RWPE2 (cell line): ENCODE data around the gene KCNC1.

ENCODE experiments used
- ATAC-seq: fragments of 200-7000 bp; cut with Tn5 transposase; 3 replicates; pipeline ENCODE4 v1.9.1; 2021; ENCODE audit warnings: low read depth
- DNase-seq: peaks from one replicate; pipeline ENCODE4 v3.0.0-alpha.2; 2020; ENCODE audit warnings: low spot score
- H3K27ac ChIP-seq: fragments of 450-650 bp; 2 replicates; pipeline ENCODE4 v1.5.1; 2017; ENCODE audit warnings: mild to moderate bottlenecking; ENCODE audit not compliant: poor library complexity, severe bottlenecking
- H3K27me3 ChIP-seq: fragments of 250-450 bp; sonication (Bioruptor Pico); 2 replicates; pipeline ENCODE4 v1.5.1; 2021; ENCODE audit warnings: mild to moderate bottlenecking, moderate library complexity; ENCODE audit not compliant: insufficient read depth, poor library complexity, severe bottlenecking
- H3K36me3 ChIP-seq: fragments of 250-450 bp; sonication (Bioruptor Pico); 2 replicates; pipeline ENCODE4 v1.5.1; 2020; ENCODE audit warnings: low read depth, mild to moderate bottlenecking, moderate library complexity
- H3K4me1 ChIP-seq: fragments of 250-450 bp; sonication (Bioruptor Pico); 2 replicates; pipeline ENCODE4 v1.5.1; 2021; ENCODE audit warnings: mild to moderate bottlenecking, moderate library complexity; ENCODE audit not compliant: insufficient read depth, poor library complexity, severe bottlenecking
- H3K4me3 ChIP-seq: fragments of 250-450 bp; sonication (Bioruptor Pico); 2 replicates; pipeline ENCODE4 v1.5.1; 2021; ENCODE audit warnings: mild to moderate bottlenecking, moderate library complexity; ENCODE audit not compliant: severe bottlenecking
- H3K9me3 ChIP-seq: fragments of 250-450 bp; sonication (Bioruptor Pico); 2 replicates; pipeline ENCODE4 v1.5.1; 2021; ENCODE audit warnings: mild to moderate bottlenecking, moderate library complexity; ENCODE audit not compliant: severe bottlenecking
- CTCF ChIP-seq: fragments of 450-650 bp; IDR thresholded peaks from one replicate; pipeline ENCODE4 v1.5.1; 2017; ENCODE audit warnings: mild to moderate bottlenecking, moderate library complexity; ENCODE audit not compliant: poor library complexity, severe bottlenecking

KCNC1 gene

DNA sequence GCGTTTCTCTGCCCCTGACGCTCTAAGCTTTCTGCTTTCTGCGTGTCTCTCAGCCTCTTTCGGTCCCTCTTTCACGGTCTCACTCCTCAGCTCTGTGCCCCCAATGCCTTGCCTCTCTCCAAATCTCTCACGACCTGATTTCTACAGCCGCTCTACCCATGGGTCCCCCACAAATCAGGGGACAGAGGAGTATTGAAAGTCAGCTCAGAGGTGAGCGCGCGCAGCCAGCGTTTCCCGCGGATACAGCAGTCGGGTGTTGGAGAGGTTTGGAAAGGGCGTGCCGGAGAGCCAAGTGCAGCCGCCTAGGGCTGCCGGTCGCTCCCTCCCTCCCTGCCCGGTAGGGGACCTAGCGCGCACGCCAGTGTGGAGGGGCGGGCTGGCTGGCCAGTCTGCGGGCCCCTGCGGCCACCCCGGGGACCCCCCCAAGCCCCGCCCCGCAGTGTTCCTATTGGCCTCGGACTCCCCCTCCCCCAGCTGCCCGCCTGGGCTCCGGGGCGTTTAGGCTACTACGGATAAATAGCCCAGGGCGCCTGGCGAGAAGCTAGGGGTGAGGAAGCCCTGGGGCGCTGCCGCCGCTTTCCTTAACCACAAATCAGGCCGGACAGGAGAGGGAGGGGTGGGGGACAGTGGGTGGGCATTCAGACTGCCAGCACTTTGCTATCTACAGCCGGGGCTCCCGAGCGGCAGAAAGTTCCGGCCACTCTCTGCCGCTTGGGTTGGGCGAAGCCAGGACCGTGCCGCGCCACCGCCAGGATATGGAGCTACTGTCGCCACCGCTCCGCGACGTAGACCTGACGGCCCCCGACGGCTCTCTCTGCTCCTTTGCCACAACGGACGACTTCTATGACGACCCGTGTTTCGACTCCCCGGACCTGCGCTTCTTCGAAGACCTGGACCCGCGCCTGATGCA, 15.3 kb upstream of the KCNC1 start, which contains the start of gene MYOD1:
Gene MYOD1 (plus strand): TSS at position 544 of the 910 bp plus-strand sequence. CDS start 212 bp downstream, at position 756.
- Histone ChIP-seq H3K27me3 (peaks cover 95% of the 10 kb centered on the region), H3K4me1 (no peaks in the 10 kb centered on the region), H3K36me3 (no peaks in the 10 kb centered on the region), H3K4me3 (no peak within 1 kb of the TSS), H3K9me3 (no peaks in the 10 kb centered on the region), H3K27ac (no peak within 1 kb of the TSS)
- DNase-seq, result no peak
- peak; percentile 49; the same call in 2 of the 3 replicates for ATAC-seq
- no peak for TF ChIP-seq CTCF

DNA sequence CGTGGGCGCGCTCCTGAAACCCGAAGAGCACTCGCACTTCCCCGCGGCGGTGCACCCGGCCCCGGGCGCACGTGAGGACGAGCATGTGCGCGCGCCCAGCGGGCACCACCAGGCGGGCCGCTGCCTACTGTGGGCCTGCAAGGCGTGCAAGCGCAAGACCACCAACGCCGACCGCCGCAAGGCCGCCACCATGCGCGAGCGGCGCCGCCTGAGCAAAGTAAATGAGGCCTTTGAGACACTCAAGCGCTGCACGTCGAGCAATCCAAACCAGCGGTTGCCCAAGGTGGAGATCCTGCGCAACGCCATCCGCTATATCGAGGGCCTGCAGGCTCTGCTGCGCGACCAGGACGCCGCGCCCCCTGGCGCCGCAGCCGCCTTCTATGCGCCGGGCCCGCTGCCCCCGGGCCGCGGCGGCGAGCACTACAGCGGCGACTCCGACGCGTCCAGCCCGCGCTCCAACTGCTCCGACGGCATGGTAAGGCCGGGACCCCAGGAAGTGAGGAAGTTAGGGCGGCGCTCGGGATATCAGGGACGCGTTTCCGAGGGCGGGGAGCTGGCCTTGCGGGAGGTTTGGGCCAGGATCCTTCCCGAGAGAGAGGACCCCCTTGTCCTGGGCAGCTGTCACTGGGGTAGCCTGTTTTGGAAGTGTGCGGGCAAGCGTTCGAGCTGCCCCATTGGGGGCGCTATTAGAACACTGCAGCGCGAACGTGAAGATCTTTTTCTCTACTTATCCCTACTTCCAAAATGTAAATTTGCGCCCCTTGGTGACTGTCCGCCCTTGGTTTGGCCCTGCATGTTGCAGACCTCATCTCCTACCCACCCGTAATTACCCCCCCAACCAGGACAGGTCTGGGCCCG, 14.4 kb upstream of the KCNC1 start:
- ATAC-seq, result peak; percentile 19; the same call in 1 of the 3 replicates
- peak; percentile 28 for TF ChIP-seq CTCF
- Histone ChIP-seq H3K4me1 (no peaks in the 10 kb centered on the region), H3K4me3 (no peak overlapping the region), H3K36me3 (no peaks in the 10 kb centered on the region), H3K27me3 (peaks cover 95% of the 10 kb centered on the region), H3K27ac (no peak overlapping the region), H3K9me3 (no peaks in the 10 kb centered on the region)
- no peak for DNase-seq

DNA sequence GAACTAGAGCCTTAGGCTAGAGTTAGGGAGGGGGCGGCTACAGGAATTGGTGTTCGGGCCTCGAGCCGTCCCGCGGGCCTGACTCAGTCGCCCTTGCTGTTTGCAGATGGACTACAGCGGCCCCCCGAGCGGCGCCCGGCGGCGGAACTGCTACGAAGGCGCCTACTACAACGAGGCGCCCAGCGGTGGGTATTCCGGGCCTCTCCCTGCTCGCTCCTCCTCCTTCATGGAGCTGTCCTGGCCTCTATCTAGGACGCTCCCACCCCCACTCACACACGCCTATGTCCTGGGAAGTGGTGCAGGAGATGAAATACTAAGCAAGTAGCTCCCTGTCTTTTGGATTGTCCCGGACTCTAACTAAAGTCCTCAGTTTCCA, 13.8 kb upstream of the KCNC1 start:
- DNase-seq, result no peak
- no peak for TF ChIP-seq CTCF
- Histone ChIP-seq H3K9me3 (no peaks in the 10 kb centered on the region), H3K36me3 (no peaks in the 10 kb centered on the region), H3K27me3 (peaks cover 95% of the 10 kb centered on the region), H3K4me1 (no peaks in the 10 kb centered on the region), H3K4me3 (no peak overlapping the region), H3K27ac (no peak overlapping the region)
- no peak for ATAC-seq

DNA sequence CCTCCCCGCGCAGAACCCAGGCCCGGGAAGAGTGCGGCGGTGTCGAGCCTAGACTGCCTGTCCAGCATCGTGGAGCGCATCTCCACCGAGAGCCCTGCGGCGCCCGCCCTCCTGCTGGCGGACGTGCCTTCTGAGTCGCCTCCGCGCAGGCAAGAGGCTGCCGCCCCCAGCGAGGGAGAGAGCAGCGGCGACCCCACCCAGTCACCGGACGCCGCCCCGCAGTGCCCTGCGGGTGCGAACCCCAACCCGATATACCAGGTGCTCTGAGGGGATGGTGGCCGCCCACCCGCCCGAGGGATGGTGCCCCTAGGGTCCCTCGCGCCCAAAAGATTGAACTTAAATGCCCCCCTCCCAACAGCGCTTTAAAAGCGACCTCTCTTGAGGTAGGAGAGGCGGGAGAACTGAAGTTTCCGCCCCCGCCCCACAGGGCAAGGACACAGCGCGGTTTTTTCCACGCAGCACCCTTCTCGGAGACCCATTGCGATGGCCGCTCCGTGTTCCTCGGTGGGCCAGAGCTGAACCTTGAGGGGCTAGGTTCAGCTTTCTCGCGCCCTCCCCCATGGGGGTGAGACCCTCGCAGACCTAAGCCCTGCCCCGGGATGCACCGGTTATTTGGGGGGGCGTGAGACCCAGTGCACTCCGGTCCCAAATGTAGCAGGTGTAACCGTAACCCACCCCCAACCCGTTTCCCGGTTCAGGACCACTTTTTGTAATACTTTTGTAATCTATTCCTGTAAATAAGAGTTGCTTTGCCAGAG, 13.2 kb upstream of the KCNC1 start:
- Histone ChIP-seq H3K27ac (no peak overlapping the region), H3K36me3 (no peaks in the 10 kb centered on the region), H3K4me1 (no peaks in the 10 kb centered on the region), H3K9me3 (no peaks in the 10 kb centered on the region), H3K27me3 (peaks cover 95% of the 10 kb centered on the region), H3K4me3 (no peak overlapping the region)
- TF ChIP-seq CTCF, result no peak
- ATAC-seq (no peak), DNase-seq (no peak)
